ENCODE measurements around the gene RPS15. TPM values are rescaled to one million over a fixed set of nuclear protein-coding genes. Genes with fewer than 3 reads are reported as not detected.
"Not testable (repeated sequence)": the region's sequence is repeated elsewhere in the genome, so short reads cannot be mapped to it uniquely, and the experiment has no call there.

RPS15 gene
- total RNA-seq, 1 donor from 2014 or later = 938 TPM

DNA sequence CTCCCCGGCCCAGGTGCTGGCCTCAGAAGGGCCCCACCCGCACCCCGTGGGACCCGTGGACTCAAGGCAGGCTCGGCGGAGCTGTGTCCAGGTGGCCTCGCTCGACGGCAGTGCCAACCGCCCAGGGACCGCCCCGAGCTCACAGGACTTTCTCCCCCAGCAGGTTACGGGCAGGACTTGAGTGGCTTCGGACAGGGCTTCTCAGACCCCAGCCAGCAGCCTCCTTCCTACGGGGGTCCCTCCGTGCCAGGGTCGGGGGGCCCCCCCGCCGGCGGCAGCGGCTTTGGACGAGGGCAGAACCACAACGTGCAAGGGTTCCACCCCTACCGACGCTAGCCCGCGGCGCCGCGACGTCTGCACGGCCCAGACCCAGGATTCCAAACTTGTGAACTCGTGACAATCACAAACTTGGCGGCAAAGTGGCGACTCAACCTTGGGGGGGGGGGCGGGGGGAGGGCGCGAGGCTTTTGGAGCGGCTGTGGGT lies 3.6 kb upstream of the RPS15 start:
- TF ChIP-seq, protein P1, sequence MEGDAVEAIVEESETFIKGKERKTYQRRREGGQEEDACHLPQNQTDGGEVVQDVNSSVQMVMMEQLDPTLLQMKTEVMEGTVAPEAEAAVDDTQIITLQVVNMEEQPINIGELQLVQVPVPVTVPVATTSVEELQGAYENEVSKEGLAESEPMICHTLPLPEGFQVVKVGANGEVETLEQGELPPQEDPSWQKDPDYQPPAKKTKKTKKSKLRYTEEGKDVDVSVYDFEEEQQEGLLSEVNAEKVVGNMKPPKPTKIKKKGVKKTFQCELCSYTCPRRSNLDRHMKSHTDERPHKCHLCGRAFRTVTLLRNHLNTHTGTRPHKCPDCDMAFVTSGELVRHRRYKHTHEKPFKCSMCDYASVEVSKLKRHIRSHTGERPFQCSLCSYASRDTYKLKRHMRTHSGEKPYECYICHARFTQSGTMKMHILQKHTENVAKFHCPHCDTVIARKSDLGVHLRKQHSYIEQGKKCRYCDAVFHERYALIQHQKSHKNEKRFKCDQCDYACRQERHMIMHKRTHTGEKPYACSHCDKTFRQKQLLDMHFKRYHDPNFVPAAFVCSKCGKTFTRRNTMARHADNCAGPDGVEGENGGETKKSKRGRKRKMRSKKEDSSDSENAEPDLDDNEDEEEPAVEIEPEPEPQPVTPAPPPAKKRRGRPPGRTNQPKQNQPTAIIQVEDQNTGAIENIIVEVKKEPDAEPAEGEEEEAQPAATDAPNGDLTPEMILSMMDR (IDR thresholded peaks at IDR 0.05; ENCODE audit: unreplicated experiment) = no peak
- H3K36me3 Mint-ChIP-seq (ENCODE audit: insufficient read depth) = peaks cover 7% of the 10 kb centered on the region
- no peak overlapping the region for H3K27ac Mint-ChIP-seq
- no peaks in the 10 kb centered on the region for H3K9me3 Mint-ChIP-seq (ENCODE audit: low read depth)
- peaks cover 3% of the 10 kb centered on the region for H3K4me1 Mint-ChIP-seq (ENCODE audit: low read depth)
- H3K27me3 Mint-ChIP-seq = no peaks in the 10 kb centered on the region
- H3K4me3 Mint-ChIP-seq (ENCODE audit: low read depth) = no peak overlapping the region
- no peak for DNase-seq (ENCODE audit: low spot score, unreplicated experiment)

DNA sequence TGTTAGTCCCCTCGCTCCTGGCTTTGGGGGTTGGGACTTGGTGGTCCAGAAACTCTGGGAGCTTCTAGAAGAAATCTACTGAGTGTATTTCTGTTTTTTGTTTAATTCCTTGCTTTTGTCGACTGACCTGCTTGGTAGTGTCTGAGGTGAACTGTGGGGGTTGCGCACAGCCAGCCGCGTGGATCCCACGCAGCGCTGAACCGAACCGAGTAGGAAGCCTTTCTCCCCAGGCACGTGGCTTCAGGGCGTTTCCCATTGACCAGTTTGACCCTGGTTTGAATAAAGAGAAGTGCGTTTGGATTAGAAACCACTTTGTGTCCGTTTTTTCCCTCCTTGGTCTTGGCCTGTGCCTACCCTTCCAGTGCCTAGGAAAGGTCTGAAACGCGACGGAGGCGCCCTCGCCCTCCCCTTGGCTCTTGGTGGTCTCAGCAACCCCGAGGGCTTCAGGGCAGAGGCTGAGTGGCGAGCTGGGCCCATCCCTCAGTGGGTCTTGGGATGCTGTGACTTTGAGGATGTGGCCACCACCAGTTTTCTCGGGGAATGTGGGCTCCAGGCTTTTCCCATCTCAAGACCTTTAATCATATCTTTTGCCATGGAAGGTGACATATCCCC lies 2.7 kb upstream of the RPS15 start:
- Mint-ChIP-seq H3K36me3 (ENCODE audit: insufficient read depth) (peaks cover 10% of the 10 kb centered on the region), H3K4me3 (ENCODE audit: low read depth) (no peak overlapping the region), H3K27ac (no peak overlapping the region), H3K27me3 (no peaks in the 10 kb centered on the region), H3K4me1 (ENCODE audit: low read depth) (peaks cover 5% of the 10 kb centered on the region), H3K9me3 (ENCODE audit: low read depth) (no peaks in the 10 kb centered on the region)
- TF ChIP-seq, protein P1 (IDR thresholded peaks at IDR 0.05; ENCODE audit: unreplicated experiment) = no peak
- DNase-seq (ENCODE audit: low spot score, unreplicated experiment) = no peak

DNA sequence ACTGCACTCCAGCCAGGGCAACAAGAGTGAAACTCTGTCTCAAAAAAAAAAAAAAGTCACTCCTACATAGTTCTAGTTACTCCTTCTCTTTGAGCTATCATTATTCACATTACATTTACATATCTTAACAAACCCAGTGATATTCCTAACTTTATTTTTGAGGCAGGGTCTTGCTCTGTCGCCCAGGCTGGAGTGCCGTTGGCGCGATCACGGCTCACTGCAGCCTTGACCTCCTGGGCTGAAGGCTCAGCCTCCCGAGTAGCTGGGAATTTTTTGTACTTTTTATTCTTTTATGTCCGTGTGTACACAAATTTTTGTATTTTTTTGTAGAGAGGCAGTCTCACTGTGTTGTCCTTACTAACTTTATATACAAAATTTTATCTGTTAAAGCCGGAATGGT lies 587 bp upstream of the RPS15 start:
- peaks cover 20% of the 10 kb centered on the region for H3K36me3 Mint-ChIP-seq (ENCODE audit: insufficient read depth)
- H3K4me3 Mint-ChIP-seq (ENCODE audit: low read depth) = peak overlapping the region; percentile 97
- H3K4me1 Mint-ChIP-seq (ENCODE audit: low read depth) = peaks cover 5% of the 10 kb centered on the region

DNA sequence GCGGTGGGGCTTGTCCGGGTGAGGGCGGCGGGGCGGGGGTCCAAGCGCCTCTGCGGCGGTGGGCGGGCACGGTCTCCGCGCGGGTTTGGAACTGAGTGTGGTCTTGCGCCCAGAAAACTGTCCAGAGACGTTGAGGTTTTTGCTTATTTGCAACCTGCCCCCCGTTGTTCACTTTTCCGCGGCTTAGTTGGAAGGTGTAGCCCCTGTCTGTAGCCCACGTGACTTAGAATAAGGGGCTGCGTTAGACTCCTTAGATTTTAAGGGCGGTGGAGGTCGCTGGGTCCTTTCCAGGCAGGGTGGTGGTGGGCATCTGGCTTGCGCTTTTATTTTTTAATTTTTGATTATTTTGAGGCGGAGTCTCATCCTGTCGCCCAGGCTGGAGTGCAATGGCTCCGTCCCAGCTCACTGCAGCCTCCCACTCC lies 748 bp downstream of the RPS15 start:
- Mint-ChIP-seq H3K4me1 (ENCODE audit: low read depth) (peaks cover 5% of the 10 kb centered on the region), H3K36me3 (ENCODE audit: insufficient read depth) (peaks cover 23% of the 10 kb centered on the region), H3K27ac (peak overlapping the region; percentile 100)

More for the DNA sequence above, 587 bp upstream of the RPS15 start:
- Mint-ChIP-seq H3K27me3 (no peaks in the 10 kb centered on the region), H3K27ac (no peak overlapping the region), H3K9me3 (ENCODE audit: low read depth) (no peaks in the 10 kb centered on the region)
- TF ChIP-seq, protein P1 (IDR thresholded peaks at IDR 0.05; ENCODE audit: unreplicated experiment) = no peak
- no peak for DNase-seq (ENCODE audit: low spot score, unreplicated experiment)

DNA sequence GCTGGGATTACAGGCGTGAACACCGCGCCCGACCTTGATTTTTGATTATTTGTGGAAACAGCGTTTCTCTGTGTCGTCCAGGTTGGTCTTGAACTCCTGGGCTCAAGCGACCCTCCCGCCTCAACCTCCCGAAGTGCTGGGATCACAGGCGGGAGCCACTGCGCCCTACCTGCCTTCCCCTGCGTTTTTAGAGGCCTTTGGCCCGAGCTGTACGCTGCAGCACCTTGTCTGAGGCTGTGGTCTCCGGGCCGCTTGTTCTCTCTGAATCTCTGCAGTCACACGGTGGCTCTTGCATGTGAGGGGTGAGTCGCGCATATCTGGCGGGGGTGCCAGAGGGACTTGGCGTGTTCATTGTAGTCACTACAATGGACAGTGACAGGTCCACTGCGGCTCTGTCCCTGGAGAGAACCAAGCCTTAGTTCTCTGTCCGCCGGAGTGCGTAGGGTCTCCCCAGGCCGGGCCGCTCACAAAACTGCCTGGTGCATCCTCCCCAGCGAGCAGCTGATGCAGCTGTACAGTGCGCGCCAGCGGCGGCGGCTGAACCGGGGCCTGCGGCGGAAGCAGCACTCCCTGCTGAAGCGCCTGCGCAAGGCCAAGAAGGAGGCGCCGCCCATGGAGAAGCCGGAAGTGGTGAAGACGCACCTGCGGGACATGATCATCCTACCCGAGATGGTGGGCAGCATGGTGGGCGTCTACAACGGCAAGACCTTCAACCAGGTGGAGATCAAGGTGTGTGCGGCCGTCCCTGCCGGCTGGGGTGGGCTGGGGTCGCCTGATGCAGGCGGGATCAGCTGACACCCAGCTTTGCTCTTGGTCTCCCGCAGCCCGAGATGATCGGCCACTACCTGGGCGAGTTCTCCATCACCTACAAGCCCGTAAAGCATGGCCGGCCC lies 1.6 kb downstream of the RPS15 start:
- H3K4me1 Mint-ChIP-seq (ENCODE audit: low read depth); H3K27me3 Mint-ChIP-seq; DNase-seq (ENCODE audit: low spot score, unreplicated experiment); H3K9me3 Mint-ChIP-seq (ENCODE audit: low read depth): not testable (repeated sequence)
- Mint-ChIP-seq H3K27ac (peak overlapping the region; percentile 100), H3K36me3 (ENCODE audit: insufficient read depth) (peaks cover 23% of the 10 kb centered on the region), H3K4me3 (ENCODE audit: low read depth) (peak overlapping the region; percentile 97)

More for the DNA sequence above, 748 bp downstream of the RPS15 start:
- TF ChIP-seq, protein P1 (IDR thresholded peaks at IDR 0.05; ENCODE audit: unreplicated experiment) = no peak
- no peaks in the 10 kb centered on the region for H3K9me3 Mint-ChIP-seq (ENCODE audit: low read depth)
- H3K4me3 Mint-ChIP-seq (ENCODE audit: low read depth) = peak overlapping the region; percentile 97
- no peak for DNase-seq (ENCODE audit: low spot score, unreplicated experiment)
- H3K27me3 Mint-ChIP-seq = no peaks in the 10 kb centered on the region
